HG03520 (cell line): ENCODE results near the gene ANKZF1.
"Not testable (repeated sequence)": the region's sequence is repeated elsewhere in the genome, so short reads cannot be mapped to it uniquely, and the experiment has no call there.

Experiments
- ATAC-seq: cut with Tn5 transposase; IDR thresholded peaks from one replicate; pipeline ENCODE4 v1.9.1; 2021; ENCODE audit warnings: mild to moderate bottlenecking, moderate library complexity; ENCODE audit not compliant: unreplicated experiment

ANKZF1 gene

DNA sequence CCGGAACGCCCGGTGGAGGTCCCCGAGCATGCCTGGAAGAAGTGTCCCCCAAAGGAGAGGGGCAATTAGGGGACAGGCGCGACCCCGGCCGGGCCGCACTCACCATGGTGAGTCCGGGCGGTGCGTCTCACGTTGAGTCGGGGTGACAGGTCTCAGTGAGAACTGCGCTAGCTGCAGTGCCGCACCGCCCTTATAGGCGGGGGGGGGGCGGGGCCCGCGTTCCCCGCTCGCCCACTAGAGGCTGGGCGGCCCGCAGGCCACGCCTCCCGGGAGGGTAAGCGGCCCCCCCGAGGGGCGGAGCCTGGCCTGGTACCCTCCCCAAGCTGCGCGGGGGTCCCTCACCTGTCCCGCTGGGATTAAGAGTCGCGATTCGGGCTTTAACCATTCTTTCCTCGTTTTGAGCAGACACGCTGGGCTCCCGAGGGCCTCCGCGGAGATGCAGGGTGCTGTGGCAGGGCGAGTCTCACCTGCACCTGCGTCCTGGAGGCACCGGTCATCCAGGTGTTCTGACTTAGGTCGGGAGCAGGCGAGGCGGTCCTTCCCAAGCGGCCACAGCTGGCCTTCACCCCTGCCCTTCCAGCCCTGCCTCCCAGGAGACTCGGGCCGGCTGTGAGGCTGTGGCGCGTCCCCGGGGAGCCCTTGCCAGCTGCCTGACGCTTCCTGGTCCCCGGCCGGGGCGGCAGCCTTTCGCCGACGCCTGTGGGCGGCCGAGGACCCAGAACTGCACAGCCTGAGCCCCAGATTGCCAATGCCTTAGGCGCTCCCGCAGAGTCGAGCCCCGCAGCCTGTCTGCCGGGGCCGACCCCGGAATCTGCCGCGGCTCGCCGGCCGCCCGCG is 24.4 kb downstream of the ANKZF1 start, which contains the start of gene TUBA4A:
Gene TUBA4A, minus strand, starts transcription at position 166 of the 837 bp plus-strand sequence. Its CDS starts 60 bp downstream, at position 106.
- ATAC-seq = peak; percentile 51

GRCh38 chr2:219254590-219255201 is 25.1 kb downstream of the ANKZF1 start:
- ATAC-seq = peak; percentile 18

DNA sequence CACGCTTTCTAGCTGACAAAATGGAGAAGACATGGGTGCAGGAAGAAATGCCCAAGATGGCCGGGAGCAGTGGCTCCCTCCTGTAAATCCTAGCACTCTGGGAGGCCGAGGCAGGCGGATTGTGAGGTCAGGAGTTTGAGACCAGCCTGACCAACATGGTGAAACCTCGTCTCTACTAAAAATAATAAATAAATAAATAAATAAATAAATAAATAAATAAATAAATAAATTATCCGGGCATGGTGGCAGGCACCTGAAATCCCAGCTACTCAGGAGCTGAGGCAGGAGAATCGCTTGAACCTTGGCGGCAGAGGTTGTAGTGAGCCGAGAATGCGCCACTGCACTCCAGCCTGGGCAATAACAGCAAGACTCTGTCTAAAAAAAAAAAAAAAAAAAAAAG is 29.3 kb downstream of the ANKZF1 start:
- not testable (repeated sequence) for ATAC-seq

- ATAC-seq = no peak
Observed at GRCh38 chr2:219261024-219261855, 31.6 kb downstream of the ANKZF1 start.

- ATAC-seq = no peak
Observed at GRCh38 chr2:219266232-219266631, 36.6 kb downstream of the ANKZF1 start.

DNA sequence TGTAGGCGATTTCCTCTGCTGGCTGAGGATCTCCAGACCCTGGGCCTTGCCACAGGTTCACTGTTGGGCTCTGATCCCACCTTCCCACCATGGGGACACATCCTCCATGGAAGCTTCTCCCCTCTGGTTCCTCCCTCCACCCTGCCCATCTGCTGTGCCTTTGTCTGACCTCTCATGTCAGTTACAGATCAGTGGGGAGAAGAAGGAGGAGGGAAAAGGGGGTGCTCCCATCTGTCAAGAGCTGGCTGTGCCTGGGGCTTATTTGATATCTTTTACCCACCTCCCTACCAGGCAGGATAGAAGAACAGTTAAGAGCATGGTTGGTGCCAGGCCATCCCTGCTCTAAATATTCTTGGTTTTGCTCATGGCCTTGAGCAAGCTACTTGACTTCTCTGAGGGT is 37.3 kb downstream of the ANKZF1 start:
- ATAC-seq = no peak

GRCh38 chr2:219268294-219268693 is 38.7 kb downstream of the ANKZF1 start:
- no peak for ATAC-seq

DNA sequence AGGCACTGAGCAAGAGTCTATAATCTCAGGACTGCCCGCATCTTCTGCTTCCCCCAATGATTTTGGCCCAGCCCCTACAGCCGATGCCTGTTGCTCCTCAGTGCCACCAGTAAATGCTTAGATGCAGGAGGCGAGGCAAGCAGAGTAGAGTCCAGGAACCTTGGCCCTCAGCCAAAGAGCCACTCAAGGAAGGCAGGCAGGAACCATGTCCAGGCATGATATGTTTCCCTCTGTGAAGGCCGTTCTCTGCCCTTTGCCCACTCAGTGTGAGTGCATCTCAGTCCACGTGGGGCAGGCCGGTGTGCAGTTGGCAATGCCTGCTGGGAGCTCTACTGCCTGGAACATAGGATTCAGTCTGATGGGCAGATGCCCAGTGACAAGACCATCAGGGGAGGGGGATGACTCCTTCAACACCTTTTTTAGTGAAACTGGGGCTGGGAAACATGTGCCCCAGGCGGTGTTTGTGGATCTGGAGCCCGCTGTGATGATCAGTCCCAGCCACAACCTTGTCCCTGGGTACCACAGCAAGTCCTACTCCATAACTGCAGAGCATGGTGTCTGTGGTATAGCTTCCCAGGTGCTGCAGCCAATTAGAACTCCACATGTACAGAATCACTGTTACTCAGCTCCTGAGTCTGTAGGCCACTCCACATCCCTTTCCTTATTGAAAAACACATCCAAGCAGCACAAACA is 39.9 kb downstream of the ANKZF1 start:
- no peak for ATAC-seq

- ATAC-seq = no peak
Observed at GRCh38 chr2:219270055-219270372, 40.4 kb downstream of the ANKZF1 start.

DNA sequence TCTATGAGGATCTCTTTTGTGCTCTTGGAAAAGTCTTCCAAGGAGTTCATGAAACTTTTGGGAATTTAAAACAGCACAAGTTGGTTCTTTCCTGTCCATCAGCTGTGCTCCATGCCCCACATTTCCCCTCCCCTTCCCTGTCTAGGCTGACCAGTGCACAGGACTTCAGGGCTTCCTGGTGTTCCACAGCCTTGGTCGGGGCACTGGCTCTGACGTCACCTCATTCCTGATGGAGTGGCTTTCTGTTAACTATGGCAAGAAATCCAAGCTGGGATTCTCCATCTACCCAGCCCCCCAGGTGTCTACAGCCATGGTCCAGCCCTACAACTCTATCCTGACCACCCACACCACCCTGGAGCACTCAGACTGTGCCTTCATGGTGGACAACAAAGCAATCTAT is 41.4 kb downstream of the ANKZF1 start:
- ATAC-seq = no peak

DNA sequence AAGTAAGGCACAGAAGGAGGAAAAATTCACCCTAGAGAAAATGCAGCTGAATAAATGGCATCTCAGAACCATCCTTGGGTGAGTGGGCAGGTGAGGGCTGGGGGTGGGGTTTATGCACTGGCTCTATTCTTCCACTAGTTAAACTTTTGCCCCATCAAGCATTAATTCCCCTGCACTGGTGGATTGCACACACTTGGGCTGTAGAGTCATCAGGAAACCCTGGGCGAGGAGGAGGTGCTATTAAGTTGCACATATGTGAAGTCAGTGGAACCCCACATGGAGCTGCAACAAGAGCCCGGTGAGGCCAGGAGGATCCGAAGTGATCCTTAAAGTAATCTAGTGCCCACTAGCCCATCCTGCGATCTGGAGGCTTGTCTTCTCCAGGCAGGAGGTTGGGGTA is 42.8 kb downstream of the ANKZF1 start:
- ATAC-seq = no peak

DNA sequence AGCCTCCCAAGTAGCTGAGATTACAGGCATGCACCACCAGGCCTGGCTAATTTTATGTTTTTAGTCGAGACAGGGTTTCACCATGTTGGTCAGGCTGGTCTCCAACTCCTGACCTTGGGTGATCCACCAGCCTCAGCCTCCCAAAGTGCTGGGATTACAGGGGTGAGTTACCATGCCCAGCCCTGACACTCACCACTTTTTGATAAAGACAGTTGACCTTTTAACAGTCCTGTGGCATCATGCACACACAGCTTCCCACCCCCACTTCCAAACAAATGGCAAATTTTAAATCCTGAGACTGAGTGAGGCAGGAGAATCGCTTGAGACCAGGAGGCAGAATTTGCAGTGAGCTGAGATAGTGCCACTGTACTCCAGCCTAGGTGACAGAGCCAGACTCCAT is 43.4 kb downstream of the ANKZF1 start:
- no peak for ATAC-seq

DNA sequence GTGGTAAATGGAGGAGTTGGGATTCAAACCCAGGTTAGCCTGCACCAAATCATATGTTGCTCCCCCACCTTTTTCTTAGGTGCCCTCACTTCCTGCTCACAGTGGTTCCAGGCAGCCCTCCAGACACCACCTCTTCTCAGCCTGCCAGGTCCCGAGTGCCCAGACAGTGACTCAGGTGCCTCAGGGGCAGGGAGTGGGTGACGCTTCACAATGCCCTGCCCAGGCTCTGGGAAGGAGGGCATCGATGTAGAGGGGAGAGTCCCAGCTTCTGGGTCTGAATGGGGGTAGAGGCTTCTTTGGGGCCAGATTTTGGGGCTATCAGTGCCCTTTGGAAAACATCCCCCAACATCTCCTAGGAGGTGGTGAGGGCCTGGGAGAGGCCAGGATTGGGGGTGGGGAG is 44.3 kb downstream of the ANKZF1 start:
- no peak for ATAC-seq

DNA sequence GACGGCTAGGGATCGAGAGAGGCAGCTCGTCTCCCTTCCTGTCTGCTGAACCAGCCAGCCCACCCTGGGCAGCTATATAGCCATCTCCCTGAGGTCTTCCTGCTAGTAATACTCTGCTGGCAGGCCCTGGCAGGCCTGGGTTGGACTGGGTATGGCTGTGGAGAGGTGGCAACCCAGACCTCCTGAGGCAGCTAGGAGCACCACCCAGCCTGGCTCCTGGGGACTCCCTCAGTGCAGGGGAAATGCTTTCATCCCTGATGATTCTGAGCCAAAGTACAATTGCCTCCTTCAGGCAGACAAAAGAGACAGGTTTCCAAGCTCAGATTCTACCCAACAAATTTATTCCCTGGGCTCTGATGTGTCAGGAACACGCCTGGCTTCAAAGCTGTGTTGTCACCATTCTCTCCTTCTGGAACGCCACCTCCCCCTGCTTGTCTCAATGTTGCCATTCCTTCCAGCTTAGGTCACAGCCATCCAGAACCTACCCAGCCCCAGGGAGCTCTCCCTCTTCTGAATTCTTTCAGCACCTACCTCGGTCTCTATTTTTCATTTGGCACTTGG is 44.8 kb downstream of the ANKZF1 start:
- ATAC-seq = no peak

DNA sequence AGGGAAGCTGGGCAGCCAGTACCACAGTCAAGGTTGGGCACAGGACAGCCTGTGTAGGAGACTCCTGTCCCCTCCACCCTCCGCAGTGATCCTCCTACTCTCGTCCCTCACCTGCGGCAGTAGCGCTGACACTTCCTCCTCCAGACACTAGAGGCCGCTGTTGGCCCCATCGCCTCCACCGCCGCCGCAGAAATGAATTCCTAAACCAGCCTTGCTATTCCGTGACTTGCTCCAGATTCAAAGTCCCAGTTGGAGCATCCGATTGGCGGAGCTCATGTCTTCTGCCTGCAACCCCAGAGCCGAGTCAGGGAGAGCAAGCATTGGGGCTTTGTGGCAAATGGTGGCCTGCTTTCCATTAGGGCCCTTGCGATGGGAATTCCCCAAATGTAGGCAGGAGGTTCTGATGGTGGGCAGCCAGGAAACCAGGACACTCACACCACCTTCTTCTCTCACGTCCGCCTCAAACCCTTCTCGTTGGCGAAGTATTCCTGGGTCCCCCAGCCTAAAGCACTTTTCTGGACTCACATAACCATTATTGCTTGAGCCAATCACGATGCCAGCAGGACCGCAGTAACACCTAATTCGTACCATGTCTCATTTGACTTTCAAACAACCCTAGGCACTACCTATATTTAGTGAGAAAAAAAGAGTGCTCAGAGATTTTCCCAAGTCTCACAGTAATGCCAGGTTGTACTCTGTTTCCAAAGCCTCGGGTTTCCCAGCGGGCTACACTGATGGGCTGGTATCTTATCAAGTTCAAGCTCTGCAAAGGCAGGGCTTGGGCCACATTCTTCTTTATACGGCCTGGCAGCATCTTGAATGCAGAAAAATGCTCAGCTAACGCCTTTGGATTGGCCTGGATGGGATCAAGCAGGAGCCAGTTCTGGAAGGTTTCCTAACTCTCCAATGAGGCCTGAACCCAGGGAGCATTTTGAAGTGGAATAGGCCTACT is 48.4 kb downstream of the ANKZF1 start:
- peak; percentile 24 for ATAC-seq

GRCh38 chr2:219278655-219279150 is 49.1 kb downstream of the ANKZF1 start:
- ATAC-seq = no peak

DNA sequence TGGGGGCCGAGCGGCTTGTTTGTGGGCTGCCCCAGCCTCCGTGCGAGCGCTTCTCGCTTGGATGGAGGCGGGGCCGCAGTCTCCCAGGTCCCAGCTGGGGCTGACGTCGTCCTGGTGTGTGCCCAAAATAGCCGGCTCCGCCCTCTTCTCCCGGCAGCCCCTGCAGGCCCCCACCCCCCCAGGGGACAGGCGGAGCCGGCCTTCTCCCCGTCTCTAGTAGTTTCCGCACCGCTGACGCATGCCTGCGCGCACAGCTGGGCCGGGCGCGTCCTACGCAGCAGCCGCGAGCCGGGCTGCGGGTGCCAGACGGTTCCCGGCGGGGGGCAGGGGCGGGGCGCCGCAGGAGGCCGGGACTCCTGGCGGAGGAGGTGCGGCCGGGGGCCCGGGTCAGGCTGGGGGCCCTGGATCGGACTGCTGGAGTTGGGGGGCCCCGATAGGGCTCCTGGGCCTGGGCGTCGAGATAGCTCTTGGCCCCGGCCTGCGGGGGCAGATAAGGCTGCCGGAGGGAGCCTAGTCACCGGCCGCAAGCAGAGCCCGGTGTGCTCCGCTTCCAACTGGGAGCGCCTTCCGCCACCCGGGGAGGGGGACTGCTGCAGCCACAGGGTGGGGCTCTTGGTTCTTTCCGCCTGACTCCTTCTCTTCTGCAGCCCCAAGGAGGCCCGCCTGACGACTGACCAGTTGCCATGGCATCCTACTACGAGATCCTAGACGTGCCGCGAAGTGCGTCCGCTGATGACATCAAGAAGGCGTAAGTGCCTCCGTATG is 49.7 kb downstream of the ANKZF1 start, which contains the start of gene DNAJB2:
Gene DNAJB2, plus strand, starts transcription at position 216 of the 765 bp plus-strand sequence. Its CDS starts 468 bp downstream, at position 684.
- peak; percentile 85 for ATAC-seq

DNA sequence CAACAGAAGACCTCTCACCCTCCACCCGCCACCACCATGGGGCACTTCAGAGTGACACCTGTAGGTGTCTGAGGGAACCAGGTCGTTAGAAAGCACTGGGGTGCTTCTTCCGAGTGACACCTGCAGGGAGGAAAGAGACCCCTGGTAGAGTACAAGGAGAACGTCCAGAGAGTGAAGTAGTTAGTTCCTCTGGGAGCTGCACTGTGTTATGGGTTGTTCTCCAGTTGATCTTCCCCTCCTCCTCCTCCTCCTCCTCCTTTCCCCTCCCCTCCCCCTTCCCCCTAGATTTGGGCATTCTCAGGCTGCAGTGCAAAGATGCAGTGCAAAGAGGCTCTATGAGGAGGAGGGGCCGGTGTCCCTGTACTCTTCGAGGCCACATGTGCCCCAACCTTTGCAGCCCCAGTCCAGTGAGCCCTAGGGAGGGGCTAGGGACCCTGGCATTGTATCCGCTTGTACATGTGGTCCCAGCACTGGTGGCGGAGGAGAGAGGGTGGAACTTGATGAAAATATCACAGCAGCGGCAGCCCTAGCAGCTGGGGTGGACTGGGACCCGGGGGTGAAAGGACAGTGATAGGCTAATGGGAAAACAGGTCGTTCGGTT is 50.4 kb downstream of the ANKZF1 start:
- no peak for ATAC-seq
